ENCODE measurements around the gene RNF7. TPM values are rescaled to one million over a fixed set of nuclear protein-coding genes. Genes with fewer than 3 reads are reported as not detected.

Gene RNF7
- total RNA-seq, 4 donors from 2014 or later: 23.7 to 122 (median 58.5) TPM

DNA sequence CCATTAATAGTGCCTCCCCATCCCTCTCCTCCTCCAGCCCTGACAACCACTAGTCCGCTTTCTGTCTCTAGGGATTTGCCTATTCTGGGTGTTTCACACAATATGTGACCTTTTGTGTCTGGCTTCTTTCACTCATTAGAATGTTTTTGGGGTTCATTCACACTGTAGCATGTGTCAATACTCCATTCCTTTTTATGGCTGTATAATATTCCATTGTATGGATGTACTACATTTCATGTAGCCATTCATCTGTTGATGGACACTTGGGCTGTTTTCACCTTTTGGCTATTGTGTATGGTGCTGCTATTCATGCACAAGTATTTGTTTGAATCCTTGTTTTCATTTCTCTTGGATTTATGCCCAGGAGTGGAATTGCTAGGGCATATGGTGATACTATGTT is 41.6 kb downstream of the RNF7 start:
- no peak for DNase-seq
- Histone ChIP-seq H3K4me1 (no peaks in the 10 kb centered on the region), H3K27me3 (no peaks in the 10 kb centered on the region), H3K27ac (no peak overlapping the region), H3K4me3 (no peak overlapping the region), H3K9me3 (no peaks in the 10 kb centered on the region), H3K36me3 (no peaks in the 10 kb centered on the region)
- in situ Hi-C loops (cut with MboI; ENCODE audit: low pct_ligation_motif_present in 1 of 4, low pct_unique_long_range_greater_than_20kb in 1 of 4, low sequenced_read_pairs in 3 of 4): no loop called here
- whole genome bisulfite sequencing, 2 donors (ENCODE audit: low coverage in 1 of 2): 94 to 100% methylated on average over 1 of the region's 1 CpG
- TF ChIP-seq POLR2AphosphoS5 (IDR thresholded peaks at IDR 0.05) (no peak), EP300 (IDR thresholded peaks at IDR 0.05; ENCODE audit: low read depth) (no peak), POLR2A (IDR thresholded peaks at IDR 0.05) (no peak)
- TF ChIP-seq, protein P1, sequence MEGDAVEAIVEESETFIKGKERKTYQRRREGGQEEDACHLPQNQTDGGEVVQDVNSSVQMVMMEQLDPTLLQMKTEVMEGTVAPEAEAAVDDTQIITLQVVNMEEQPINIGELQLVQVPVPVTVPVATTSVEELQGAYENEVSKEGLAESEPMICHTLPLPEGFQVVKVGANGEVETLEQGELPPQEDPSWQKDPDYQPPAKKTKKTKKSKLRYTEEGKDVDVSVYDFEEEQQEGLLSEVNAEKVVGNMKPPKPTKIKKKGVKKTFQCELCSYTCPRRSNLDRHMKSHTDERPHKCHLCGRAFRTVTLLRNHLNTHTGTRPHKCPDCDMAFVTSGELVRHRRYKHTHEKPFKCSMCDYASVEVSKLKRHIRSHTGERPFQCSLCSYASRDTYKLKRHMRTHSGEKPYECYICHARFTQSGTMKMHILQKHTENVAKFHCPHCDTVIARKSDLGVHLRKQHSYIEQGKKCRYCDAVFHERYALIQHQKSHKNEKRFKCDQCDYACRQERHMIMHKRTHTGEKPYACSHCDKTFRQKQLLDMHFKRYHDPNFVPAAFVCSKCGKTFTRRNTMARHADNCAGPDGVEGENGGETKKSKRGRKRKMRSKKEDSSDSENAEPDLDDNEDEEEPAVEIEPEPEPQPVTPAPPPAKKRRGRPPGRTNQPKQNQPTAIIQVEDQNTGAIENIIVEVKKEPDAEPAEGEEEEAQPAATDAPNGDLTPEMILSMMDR (IDR thresholded peaks at IDR 0.05): no peak
- intact Hi-C loops (cut with DNase I; ENCODE audit: low total_unique reads): no loop called here

DNA sequence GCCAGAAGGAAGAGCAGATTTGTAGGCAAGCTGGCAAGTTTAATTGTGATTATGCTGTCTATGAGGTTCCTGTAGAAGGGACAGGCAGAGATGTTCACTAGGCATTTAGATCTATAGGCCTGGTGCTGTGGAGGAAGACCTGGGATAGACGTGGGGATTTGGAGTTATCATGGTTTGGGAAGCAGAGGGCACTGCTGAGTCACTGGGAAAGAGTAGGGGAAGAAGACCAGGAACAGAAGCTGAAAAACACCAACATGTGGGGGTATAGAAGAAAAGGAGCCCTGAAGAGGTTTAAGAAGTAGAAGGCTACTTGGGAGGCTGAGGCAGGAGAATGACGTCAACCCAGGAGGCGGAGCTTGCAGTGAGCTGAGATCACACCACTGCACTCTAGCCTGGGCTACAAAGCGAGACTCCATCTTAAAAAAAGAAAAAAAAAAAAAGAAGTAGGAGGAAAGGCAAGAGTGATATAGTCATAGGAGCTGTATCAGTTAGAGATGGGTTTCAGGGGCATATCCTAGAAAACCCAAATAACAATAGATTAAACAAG is 44.4 kb downstream of the RNF7 start:
- Histone ChIP-seq H3K27me3 (no peaks in the 10 kb centered on the region), H3K36me3 (no peaks in the 10 kb centered on the region), H3K27ac (no peak overlapping the region), H3K9me3 (no peaks in the 10 kb centered on the region), H3K4me1 (no peaks in the 10 kb centered on the region), H3K4me3 (no peak overlapping the region)
- intact Hi-C loops (cut with DNase I; ENCODE audit: low total_unique reads) (no loop called here), in situ Hi-C loops (cut with MboI; ENCODE audit: low pct_ligation_motif_present in 1 of 4, low pct_unique_long_range_greater_than_20kb in 1 of 4, low sequenced_read_pairs in 3 of 4) (no loop called here)
- WGBS, 2 donors (ENCODE audit: low coverage in 1 of 2): 48 to 55% methylated on average over 4 of the region's 4 CpGs
- DNase-seq: no peak
- TF ChIP-seq, protein P1 (IDR thresholded peaks at IDR 0.05): peak in 4 of 5 experiments; percentile 9 to 28 (median 16)
- no peak for TF ChIP-seq POLR2A (IDR thresholded peaks at IDR 0.05)
- no peak for TF ChIP-seq EP300 (IDR thresholded peaks at IDR 0.05; ENCODE audit: low read depth)
- TF ChIP-seq POLR2AphosphoS5 (IDR thresholded peaks at IDR 0.05): no peak

- no peak overlapping the region for H3K4me3 ChIP-seq
- H3K4me1 ChIP-seq: no peaks in the 10 kb centered on the region
- in situ Hi-C loops (cut with MboI; ENCODE audit: low pct_ligation_motif_present in 1 of 4, low pct_unique_long_range_greater_than_20kb in 1 of 4, low sequenced_read_pairs in 3 of 4): no loop called here
- no peak for DNase-seq
- no peak for TF ChIP-seq POLR2A (IDR thresholded peaks at IDR 0.05)
- TF ChIP-seq, protein P1 (IDR thresholded peaks at IDR 0.05): no peak
- no peak for TF ChIP-seq POLR2AphosphoS5 (IDR thresholded peaks at IDR 0.05)
- TF ChIP-seq EP300 (IDR thresholded peaks at IDR 0.05; ENCODE audit: low read depth): no peak
- H3K27me3 ChIP-seq: no peaks in the 10 kb centered on the region
- H3K27ac ChIP-seq: no peak overlapping the region
- 92 to 94% methylated on average over 2 to 6 of the region's 6 CpGs for WGBS, 2 donors (ENCODE audit: low coverage in 1 of 2)
- no peaks in the 10 kb centered on the region for H3K9me3 ChIP-seq
- H3K36me3 ChIP-seq: no peaks in the 10 kb centered on the region
- intact Hi-C loops (cut with DNase I; ENCODE audit: low total_unique reads): no loop called here
Measured at GRCh38 chr3:141783632-141784031, 45.5 kb downstream of the RNF7 start.

GRCh38 chr3:141784096-141784495 is 46.0 kb downstream of the RNF7 start:
- in situ Hi-C loops (cut with MboI; ENCODE audit: low pct_ligation_motif_present in 1 of 4, low pct_unique_long_range_greater_than_20kb in 1 of 4, low sequenced_read_pairs in 3 of 4) (no loop called here), intact Hi-C loops (cut with DNase I; ENCODE audit: low total_unique reads) (no loop called here)
- DNase-seq: no peak
- no peak overlapping the region for H3K27ac ChIP-seq
- no peak overlapping the region for H3K4me3 ChIP-seq
- TF ChIP-seq EP300 (IDR thresholded peaks at IDR 0.05; ENCODE audit: low read depth) (no peak), POLR2A (IDR thresholded peaks at IDR 0.05) (no peak)
- TF ChIP-seq, protein P1 (IDR thresholded peaks at IDR 0.05): no peak
- H3K9me3 ChIP-seq: no peaks in the 10 kb centered on the region
- H3K36me3 ChIP-seq: no peaks in the 10 kb centered on the region
- 84% methylated on average over 8 of the region's 8 CpGs; no CpG with 5 or more reads in 1 of the 2 donors for WGBS, 2 donors (ENCODE audit: low coverage in 1 of 2)
- H3K27me3 ChIP-seq: no peaks in the 10 kb centered on the region
- no peaks in the 10 kb centered on the region for H3K4me1 ChIP-seq

Measured in transverse colon (tissue), 4 donors.